Colon (tissue), 2 donors: ENCODE measurements around the gene RALGPS1.

Source experiments
- FAIRE-seq: peaks from 2 replicates; lab custom pipeline; 2012; peaks lifted over from hg19 to GRCh38; lab: Jason Lieb, UNC
- donor health status: control.
- donor health status: control.

The RALGPS1 gene

DNA sequence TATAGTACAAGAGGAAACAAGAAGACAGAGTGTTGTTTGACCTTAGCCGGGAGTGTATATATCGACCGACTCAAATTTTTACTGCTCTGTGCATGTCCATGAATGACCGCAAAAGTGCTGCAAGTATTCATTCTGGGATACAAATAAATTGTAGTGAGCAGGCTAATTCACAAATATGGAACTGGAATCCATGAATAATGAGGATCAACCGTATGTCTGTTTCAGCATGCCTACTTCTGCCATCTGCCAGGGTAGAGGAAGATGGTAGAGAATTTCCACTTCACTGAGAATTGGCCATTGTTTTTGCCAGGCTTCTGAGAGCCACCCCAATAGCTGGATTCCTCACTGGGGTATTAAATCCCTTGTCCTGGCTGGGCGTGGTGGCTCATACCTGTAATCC is 8.5 kb upstream of the RALGPS1 start:
- no peak for FAIRE-seq

DNA sequence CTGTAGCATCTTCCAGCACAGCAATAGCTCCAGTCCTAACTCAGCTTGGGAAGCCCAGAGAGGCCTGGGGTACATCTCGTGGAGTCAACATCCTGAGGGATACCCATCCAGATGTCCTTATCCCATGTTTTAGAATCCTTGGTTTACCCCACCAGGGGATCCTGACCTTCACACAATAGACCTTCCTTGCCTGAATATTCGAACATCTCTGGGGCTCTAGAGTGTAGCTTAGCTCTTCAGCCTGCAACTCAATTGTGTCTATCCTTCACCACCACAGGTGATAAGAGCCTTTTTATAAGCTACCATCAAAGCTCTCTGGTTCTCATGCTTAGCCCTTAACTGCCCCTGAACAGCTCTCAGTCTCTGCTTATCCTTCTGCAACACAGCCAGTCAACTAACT is 7.5 kb upstream of the RALGPS1 start:
- no peak for FAIRE-seq

DNA sequence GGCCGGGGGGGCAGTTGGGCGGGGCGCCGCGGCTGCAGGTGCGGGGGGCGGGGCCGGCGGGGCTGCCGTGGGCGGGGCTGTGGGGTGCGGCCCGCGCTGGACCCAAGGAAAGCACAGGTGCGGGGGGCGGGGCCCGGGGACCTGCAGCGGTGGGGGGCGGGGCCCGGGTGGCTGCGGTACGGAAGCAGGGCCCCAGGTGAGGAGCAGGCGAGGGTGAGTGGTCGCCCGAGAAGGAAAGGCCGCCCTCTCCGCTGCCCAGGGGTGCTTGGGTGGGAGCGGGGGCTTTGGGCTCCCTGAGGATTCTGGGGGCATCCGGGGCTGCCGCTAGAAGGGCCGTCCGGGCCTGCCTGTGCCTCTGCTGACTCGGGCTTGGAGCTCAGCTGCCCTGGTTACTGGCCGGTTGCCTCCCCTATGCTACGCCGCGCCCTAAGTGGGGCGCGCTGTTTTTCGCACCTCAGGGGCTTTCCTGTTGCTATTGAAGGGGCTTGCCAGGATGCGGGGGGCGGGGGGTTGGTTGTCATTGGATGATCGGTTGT is 767 bp downstream of the RALGPS1 start:
- no peak for FAIRE-seq

DNA sequence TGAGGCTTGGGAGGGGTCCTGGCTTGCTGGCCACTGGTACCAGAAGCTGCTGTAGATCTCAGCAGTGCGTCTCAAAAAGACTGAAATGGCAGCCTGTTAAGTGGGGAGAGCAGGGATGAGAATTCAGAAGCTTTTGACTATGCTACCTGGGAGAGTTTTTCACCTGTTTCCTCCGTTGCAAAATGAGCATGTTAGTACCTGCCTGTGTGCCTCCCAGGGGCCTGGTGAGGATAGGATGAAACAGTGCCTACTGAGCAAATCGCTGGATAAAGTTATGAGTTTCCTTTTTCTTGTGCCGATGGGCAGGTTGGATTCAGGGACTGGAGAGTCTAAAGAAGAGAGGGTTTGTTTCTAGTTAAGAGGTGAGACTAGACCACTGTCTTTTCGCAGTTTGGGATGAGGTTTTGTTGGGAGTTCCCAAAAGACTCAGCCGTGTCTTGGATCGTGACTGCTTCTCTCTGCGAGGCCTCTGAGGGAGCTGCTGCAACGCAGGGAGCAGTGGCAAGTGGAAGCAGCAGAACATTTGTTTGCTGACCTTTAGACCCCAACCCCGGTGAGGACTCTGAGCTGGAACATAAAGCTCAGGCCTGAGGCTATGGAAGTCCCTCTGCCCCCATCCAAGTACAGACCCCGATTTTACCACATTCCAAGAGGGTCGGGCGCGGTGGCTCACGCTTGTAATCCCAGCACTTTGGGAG is 1.4 kb downstream of the RALGPS1 start:
- FAIRE-seq: no peak

DNA sequence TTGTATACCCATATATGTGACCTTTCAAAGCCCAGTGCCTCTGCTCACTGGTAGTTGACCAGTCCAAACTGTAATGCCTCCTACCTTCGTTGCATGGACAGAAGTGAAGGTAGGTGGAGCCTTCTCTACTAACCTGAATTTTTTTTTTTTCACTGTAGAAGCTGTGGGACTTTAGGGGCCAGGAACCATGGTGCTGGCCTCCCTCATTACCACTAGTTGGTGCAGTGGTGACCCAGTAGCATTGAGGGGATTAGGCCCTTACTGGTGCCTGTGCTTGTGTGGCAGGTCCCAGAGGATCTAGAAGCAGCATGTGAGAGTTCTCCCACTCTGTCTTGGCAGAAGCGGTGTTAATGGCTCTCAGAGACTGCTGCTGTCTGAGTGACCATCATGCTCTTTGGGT is 2.3 kb downstream of the RALGPS1 start:
- FAIRE-seq: no peak

DNA sequence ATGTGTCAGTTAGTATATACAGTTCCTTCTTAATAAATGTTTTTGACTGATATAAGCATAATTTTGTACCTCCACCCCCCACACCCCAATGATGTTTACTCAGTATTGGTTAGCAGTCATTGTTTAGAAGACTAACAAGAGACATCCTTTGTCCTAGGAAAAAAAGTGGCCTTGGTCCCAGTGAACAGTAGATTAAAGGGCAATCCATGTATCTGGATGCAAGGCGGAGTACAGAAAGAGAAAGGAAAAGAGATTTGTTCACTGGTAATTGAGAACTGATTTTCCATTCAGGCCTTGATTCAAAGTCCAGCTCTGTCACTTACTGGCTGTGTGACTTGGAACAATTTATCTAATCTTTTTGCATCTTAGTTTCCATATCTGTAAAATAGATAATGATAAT is 4.6 kb downstream of the RALGPS1 start:
- no peak for FAIRE-seq

DNA sequence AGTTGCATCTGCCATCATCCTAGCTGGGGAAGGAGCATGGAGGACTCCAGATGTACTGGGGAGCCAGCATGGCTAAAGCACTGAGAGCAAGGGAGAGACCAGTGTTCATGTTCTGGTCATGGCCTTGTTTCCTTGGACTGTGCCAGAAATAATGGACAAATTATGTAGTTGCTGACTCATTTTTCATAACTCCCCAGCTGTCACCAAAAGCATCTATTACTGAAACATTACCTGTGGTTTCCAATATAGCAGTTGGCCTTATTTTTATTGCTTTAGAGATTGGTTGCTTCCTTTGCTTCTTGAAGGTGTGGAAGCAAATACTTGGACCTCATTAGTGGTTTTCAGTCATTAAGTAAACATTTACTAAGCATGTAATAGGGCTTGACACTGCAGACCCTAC is 11.3 kb downstream of the RALGPS1 start:
- FAIRE-seq: no peak

DNA sequence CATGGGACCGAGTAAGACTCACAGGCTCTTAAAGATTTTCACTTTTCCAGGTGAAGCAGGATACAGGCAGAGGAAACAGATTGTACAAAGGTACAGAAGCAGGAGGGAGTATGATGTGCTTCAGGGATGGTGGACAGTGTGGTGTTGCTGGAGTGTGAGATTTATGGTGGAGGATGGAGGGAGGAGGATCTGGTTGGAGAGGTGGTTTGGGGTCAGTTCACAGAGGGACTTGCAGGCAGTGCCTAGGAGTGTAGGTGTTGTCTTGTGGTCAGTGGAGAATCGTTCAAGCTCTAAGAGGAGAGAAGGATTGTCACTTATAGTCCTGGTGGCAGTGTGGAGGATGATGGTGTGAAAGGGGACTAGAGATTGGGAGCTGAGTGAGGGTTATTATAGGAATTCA is 11.8 kb downstream of the RALGPS1 start:
- no peak for FAIRE-seq

DNA sequence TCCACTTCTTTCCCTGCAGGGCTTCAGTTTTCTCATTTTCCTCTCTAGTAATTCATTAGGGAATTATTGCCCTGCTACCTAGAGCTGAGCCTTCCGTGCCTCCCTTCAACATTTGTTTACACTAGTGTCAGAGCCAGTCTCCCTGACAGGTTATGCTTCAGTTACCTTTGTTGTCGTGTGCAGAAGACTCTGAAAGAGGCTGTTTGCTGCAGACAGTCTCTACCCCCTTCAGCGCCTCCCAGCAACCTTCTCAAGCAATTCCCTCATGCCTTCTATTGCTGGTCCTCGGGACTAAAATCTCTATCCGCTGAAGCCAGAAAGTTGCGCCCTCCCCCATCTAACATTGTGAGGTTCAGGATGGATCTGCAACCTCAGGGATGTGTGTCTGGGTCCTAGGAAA is 12.8 kb downstream of the RALGPS1 start:
- FAIRE-seq: no peak

DNA sequence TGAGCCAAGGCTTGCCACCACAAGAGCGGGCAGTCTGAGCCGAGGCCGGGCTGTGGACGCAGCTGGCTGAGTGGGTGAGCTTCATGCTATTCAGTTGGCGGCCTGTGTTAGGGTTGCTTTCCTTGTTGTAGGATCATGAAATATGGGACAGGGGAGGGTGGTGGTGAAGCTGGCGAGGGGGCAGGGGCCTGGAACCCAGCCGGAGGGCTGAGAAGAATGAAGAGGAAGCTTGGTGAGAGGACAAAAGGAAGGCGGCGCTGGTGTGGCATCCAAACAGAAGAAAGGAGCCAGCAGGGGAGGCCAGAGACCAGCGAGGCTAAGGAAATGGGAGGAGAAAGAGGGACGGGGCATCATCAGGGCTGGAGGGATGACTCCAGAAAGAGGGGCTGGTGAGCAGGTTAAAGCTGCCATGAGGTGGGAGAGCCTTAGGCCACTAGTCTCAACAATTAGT is 18.3 kb downstream of the RALGPS1 start:
- FAIRE-seq: no peak

DNA sequence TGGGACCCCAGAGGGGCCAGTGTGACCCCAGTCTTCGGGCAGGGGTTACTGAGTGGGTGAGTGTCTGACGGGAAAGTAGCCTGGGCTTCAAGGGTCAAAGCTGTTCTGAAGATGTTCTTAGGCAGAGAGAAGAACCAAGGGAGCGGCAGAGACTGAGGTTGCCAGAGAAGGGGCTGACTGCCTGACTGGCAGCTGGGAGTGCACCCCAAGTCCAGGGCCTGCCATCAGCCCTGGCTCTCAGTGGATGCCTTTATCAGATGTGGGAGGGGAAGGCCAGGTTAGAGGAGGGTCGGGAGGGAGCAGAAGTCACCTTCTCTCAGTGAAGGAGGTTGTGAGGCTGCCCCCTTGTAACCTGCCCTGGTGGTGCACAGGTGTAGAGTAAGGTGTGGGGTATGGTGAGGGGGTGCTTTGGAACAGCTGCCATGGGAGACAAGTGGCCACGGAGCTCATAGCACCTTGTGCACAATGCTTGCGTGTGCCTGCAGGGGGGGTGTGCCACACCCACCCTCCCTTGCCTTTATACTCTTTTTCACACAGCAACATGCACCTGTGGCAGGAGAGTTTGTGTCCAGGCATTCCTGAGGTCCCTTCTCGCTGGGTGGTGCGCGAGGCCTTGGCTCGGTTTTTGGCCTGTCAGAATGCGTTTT is 18.9 kb downstream of the RALGPS1 start:
- FAIRE-seq: no peak

DNA sequence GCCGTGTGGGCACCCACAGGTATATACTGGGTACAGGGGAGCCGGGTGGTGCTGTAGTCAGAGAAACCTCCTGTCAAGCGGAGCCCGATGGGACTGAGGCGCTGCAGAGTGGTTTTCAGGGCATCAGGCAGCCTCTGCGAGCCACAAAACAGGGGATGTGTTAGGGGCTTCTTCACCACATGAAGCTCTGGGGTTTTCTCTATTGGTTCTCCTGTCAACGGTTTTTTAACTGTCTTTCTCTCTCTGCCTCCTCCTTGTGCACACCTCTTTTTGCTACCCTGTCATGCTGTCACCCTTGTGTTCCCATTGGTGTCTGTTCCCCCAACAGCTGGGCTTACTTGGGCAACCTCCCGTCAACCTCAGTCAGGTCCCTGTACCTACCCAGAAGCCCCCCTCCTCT is 19.9 kb downstream of the RALGPS1 start:
- FAIRE-seq: no peak

DNA sequence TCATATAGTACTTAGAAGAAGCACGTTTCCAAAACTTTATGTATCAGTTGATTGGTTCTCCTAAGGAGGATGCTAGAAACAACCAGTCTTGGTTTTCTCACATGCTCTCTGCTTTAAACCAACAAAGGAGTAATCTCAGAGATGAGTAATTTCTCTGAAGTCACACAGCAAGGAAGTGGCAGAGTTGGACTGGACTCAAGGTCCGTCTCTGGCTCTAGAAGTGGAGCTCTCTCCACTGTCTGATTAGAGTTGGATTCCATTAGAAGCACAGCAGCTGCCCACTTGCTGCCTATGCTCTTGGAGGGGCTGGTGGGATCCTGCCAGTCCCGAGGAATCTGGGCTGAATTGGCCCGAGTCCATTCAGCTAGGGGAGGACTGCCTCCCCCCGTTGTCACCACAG is 21.0 kb downstream of the RALGPS1 start:
- no peak for FAIRE-seq

DNA sequence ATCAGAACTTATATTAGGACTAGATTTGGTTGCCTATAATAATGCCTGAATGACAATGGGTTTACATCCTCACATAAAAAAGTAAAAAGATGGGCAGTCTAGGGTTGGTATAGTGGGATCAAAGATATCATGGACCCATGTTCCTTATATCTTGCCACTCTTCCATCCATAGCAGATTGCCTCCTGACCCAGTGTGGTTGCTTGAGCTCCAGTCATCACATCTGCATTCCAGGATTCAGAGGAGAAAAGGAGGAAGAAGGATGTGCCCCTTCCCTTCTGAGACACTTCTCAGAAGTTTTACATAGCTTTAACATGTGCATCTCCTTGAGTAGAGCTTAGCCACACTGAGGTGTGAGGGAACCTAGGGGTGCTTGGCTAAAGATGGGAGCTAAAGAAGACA is 22.9 kb downstream of the RALGPS1 start:
- FAIRE-seq: no peak

DNA sequence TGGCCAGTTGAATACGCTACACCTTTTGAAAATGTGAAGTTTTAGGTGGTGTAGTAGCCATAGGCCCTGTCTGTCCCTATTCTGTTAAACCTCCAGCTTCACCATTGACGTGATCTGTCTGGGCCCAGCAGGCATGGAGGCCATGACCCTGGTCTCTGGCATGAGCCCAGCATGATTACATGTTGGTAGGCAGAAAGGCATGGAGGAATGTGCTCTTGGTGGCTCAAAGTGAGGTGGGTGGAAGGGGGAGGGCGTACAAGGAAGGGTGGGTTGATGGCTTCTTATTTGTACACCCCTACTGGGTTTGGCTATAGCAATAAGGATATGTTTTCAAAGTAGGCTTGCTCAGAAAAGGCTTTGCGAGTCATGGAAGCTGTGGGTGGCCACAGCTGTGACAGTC is 23.7 kb downstream of the RALGPS1 start:
- FAIRE-seq: no peak

DNA sequence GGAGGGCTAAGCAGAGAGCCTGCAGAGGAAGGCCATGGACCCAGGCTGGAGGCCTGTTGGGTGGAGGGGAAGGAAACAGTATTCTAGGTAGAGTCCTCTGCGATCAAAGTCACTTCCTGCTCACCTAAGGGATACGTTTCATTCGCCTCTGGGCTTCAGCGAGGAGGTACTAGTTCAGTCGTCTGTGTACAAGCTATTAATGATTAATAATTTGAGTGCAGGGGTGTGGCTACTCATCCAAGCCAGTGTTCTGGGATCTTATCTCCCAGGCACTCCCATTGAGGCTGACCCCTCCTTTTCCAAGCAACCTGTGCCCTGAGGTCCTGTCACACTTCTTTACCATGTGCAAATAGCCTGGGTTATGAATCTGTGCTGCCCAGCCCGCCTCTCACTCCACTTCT is 25.2 kb downstream of the RALGPS1 start:
- FAIRE-seq: no peak

DNA sequence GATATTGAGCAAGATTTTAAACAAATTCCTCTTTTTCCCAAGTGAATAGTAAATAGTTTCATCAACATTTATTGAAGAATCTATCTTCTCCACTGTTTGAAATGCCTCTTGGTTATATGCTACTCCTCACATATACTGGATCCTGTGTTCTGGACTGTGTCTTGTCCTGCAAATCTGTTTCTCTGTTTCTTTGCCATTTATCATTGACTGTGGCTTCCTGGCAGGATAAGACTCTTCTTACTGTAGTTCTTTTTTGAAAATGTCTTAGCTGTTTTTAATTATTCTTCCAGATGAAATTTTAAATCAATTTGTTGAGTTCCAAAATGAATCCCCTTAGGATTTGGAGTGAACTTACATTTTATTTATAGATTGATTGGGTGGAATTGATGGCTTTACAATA is 27.8 kb downstream of the RALGPS1 start:
- FAIRE-seq: no peak

DNA sequence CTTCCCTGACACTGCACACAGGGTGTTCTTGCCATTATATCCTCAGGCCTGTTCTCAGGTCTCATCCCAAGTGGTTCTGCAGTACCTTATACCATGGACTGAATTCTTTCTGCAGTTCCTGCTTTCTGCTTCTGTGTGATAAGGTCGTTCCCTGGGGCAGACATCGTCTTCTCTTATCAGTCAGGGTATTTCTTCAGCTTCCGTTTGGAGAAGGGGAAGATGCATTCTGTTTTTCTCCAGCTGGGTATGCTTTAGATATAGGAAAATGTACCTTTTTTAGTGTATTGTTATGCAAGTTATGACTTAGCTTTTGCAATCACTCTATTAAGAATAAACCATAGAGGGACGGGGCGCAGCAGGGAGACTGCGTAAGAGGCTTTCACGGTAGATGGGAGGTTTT is 31.1 kb downstream of the RALGPS1 start:
- no peak for FAIRE-seq

DNA sequence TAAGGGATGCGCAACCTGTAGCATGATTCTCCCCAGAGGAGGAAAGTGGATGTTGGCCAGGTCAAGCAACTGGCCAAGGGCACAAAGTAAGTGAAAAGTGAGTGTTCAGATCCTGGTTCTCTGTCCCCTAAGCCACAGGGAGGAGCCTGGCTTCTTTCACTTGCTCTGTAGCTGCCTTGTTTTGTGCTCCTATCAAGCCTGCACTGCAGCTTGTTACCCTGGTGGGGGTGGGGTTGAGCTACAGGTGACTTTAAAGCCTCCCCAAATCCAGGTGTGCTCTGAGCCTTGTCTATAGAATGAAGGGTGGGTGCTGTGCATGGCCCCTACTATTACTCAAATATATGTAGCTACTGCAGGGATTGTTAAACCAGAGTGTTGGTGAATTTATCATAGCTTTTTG is 32.9 kb downstream of the RALGPS1 start:
- no peak for FAIRE-seq

DNA sequence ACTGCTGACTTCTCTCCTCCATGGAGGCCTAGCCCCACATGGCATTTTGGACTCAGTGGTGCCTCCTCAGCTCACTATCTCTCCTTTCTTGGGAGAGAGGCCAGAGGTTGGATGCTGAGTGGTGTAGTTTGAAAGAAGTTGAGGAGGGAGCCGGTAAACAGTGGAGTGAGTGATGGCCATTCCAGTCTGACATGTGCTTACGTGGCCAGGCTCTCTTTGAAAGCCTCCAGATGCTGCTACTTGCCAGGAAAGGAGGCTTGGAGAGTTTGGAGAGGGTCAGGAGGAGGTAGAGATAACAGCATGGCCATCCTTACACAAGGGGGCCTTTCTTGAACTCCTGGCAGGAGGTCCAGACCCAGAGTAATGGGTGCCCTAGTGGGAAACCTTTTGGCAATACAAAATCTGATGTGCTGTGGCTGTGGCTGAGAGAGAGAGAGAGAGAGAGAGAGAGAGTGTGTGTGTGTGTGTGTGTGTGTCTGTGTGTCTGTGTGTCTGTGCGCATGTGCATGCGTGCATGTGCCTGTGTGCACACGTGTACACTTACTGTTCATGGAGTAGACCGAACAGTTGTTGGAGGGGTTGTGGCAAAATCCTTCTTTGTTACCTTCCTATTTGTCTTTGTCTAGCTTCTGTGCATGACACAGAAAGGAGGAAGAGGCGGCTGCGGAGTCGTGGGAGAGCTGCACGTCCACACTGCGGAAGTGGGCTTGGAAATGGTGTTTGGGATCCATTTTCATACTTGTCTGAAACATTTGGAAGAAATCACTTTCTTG is 37.8 kb downstream of the RALGPS1 start:
- FAIRE-seq: no peak

DNA sequence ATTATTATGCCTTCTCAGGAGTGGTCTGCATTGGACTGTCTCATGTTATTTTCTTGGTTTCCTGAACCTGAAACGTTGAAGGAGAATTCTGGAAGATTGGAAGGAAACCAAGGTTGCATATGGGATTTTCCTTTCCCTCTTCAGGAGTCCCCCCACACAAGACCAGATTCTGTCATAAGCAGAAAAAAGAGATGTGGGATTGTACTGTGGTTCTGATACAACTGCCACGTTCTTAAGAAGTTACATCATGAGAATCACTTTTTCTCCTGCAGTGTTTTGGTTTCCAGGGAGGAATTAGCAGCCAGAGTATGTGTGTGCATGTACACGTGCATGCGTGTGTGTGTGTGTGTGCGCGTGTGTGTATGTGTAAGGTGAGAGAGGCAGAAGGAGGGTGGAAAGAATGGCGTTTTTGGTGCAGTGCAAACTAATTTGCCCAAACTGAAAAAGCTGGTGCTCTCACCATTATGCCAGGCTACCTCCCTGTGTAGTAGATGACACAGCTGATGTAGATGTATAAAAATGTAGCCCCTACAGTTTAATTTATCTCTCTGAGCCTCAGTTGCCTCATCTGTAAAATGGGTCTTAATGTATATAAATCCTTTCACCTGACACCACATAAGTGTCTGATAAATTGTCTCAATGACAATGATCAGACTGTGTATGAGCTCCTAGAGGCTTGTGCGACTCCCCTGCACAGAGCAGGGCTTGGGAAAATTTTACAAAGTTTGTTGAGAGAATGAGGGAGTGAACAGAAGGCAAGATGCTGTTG is 38.6 kb downstream of the RALGPS1 start:
- no peak for FAIRE-seq

DNA sequence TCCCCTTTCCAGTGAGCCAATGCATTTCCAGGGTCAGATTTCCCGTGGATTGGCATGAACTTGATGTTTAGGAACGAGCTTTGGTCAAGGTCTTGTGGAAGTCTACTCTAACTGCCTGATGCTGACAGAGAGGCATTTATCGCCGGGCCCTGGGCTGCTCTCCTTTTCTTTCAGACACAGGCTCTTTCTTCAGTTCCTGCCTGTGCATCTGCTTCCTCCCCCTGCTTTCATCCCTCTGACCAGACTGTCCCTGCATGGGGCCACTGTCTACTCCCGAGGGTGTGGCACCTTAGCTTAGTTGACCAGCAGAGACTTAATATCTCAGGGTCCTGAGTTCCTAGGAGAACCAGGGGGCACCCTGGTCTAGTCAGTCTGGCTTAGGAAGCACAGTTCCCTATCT is 41.2 kb downstream of the RALGPS1 start:
- no peak for FAIRE-seq
